ENCODE results near the gene SAMD4A. TPM values are rescaled to one million over a fixed set of nuclear protein-coding genes. Genes with fewer than 3 reads are reported as not detected.

Gene SAMD4A
- total and polyA plus RNA-seq, 2 of the 4 experiments (the other 2 are of a cell fraction): 22.9 to 38.2 TPM

- peak; percentile 78 for DNase-seq
- Histone ChIP-seq H4K8ac (ENCODE audit: low read depth in 2 of 2, low read length in 2 of 2) (peak overlapping the region in 1 of 2 experiments; percentile 36; a peak in 2 of 4 replicates), H3K14ac (replicated peaks; ENCODE audit: low read depth, low read length) (peak overlapping the region; percentile 58), H3K9me3 (ENCODE audit: control insufficient read depth, insufficient read depth, low read length) (no peaks in the 10 kb centered on the region), H4K20me1 (ENCODE audit: insufficient read depth, low read length) (peaks cover 46% of the 10 kb centered on the region), H3K9ac (ENCODE audit: low read depth, low read length) (no peak overlapping the region), H3K4me2 (ENCODE audit: low read depth, low read length) (peak overlapping the region; percentile 42), H2BK20ac (ENCODE audit: low read depth, low read length) (peak overlapping the region; percentile 8; the same call in 1 of the 2 replicates), H3K36me3 (ENCODE audit: control insufficient read depth, insufficient read depth, low read length) (no peaks in the 10 kb centered on the region), H2AFZ (replicated peaks; ENCODE audit: low read length, poor library complexity) (no peak overlapping the region), H2AK5ac (ENCODE audit: low read depth, low read length) (peak overlapping the region; percentile 7; the same call in 1 of the 2 replicates), H2BK15ac (ENCODE audit: low read depth, low read length) (no peak overlapping the region), H4K91ac (ENCODE audit: insufficient read depth, low read depth, low read length) (no peak overlapping the region), H3K27me3 (ENCODE audit: control insufficient read depth, insufficient read depth, low read length) (no peaks in the 10 kb centered on the region), H3K4ac (ENCODE audit: low read depth, low read length) (0 out of 2 replicates have a peak overlapping the region, but pooled peaks have one; percentile 11), H3K4me3 (ENCODE audit: insufficient read depth, low read depth, low read length) (no peak overlapping the region), H3K18ac (ENCODE audit: low read depth, low read length) (peak overlapping the region; percentile 71), H3K56ac (ENCODE audit: extremely low read depth, insufficient read depth, low read length) (no peak overlapping the region), H3K79me1 (ENCODE audit: low read depth in 1 of 2, low read length in 2 of 2) (peaks cover 45 to 80% of the 10 kb centered on the region in 2 experiments), H3K23ac (ENCODE audit: low read depth, low read length) (peak overlapping the region; percentile 71), H3K27ac (ENCODE audit: insufficient read depth, low read length) (peak overlapping the region; percentile 57; the same call in 1 of the 2 replicates), H4K5ac (ENCODE audit: low read depth, low read length) (peak overlapping the region; percentile 8; the same call in 1 of the 2 replicates), H2BK5ac (ENCODE audit: low read depth, low read length, poor library complexity, severe bottlenecking) (no peak overlapping the region), H3K4me1 (ENCODE audit: control insufficient read depth, insufficient read depth, low read length) (peaks cover 14% of the 10 kb centered on the region), H2AK9ac (replicated peaks; ENCODE audit: low read depth, low read length, poor library complexity) (no peak overlapping the region), H2BK120ac (ENCODE audit: low read depth, low read length) (peak overlapping the region; percentile 7; the same call in 1 of the 2 replicates), H3K9me1 (ENCODE audit: insufficient read depth, low read length) (peaks cover 20% of the 10 kb centered on the region)
- WGBS, 2 experiments (ENCODE audit: extremely low coverage in 2 of 2, insufficient read length in 1 of 2): no CpG with 5 or more reads among the region's 6 CpGs
- peak; percentile 62 for ATAC-seq (ENCODE audit: low read depth)
- no peak for TF ChIP-seq BHLHE40 (IDR thresholded peaks at IDR 0.05; ENCODE audit: low read depth, low read length)
- TF ChIP-seq MXI1 (IDR thresholded peaks at IDR 0.05; ENCODE audit: borderline replicate concordance, low read depth, low read length): peak; percentile 12; the same call in 1 of the 2 replicates
- intact Hi-C loops (cut with micrococcal nuclease) (no loop called here), dilution Hi-C loops (cut with HindIII; ENCODE audit: low sequenced_read_pairs, unreplicated experiment) (no loop called here), in situ Hi-C loops (cut with MboI; ENCODE audit: low sequenced_read_pairs) (no loop called here)
- POLR2A ChIA-PET (ENCODE audit: unreplicated experiment): no interaction called here
- CTCF ChIA-PET: interaction anchor here (0.5 kb wide), 1 partner anchor 1930 kb away, joined by 4 read pairs; no protein-coding TSS in a partner anchor
- no TSS peak for BruUV-seq (replicated peaks)
Observed at GRCh38 chr14:54730156-54730961, 163.4 kb downstream of the SAMD4A start.
